ENCODE measurements around the gene OPTC. TPM values are rescaled to one million over a fixed set of nuclear protein-coding genes. Genes with fewer than 3 reads are reported as not detected.

The OPTC gene
- total RNA-seq, 3 donors from 2014 or later (not counting 1 experiment from before 2014, with no cell fraction given), result not detected

DNA sequence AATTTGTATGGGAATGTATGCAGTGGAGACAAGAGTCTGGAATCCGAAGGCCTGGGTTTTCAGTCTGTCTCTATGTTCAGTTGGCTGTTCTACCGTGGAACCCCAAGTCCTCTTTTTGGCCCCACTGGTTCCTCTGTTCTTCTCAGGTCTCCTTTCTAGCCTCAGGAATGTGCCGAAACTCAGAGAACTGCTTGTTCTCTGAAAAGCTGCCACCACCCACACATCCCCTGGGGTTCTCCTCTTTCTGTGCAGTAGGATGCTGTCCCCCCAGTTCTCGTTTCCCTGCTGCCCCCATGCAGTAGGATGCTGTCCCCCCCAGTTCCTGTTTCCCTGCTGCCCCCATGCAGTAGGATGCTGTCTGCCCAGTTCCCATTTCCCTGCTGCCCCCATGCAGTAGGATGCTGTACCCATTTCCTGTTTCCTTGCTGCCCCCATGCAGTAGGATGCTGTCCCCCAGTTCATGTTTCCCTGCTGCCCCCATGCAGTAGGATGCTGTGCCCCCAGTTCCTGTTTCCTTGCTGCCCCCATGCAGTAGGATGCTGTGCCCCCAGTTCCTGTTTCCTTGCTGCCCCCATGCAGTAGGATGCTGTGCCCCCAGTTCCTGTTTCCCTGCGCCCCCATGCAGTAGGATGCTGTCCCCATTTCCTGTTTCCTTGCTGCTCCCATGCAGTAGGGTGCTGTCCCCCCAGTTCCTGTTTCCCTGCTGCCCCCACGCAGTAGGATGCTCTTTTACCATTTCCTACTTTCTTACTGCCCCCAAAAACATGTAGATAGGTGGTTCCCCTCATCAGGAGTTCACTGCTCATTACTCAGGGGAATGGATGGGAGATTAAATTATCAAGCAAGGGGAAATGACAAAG is 35.3 kb downstream of the OPTC start:
- no peaks in the 10 kb centered on the region for H3K4me1 ChIP-seq (ENCODE audit: control insufficient read depth, insufficient read depth, low read length)
- H3K4me3 Mint-ChIP-seq, result no peak overlapping the region
- H3K36me3 ChIP-seq (ENCODE audit: control insufficient read depth, insufficient read depth, low read length), result no peaks in the 10 kb centered on the region
- no peaks in the 10 kb centered on the region for H3K9me3 Mint-ChIP-seq
- ATAC-seq (no peak), DNase-seq (no peak)
- intact Hi-C loops (cut with micrococcal nuclease), result no loop called here
- TF ChIP-seq, protein P1, sequence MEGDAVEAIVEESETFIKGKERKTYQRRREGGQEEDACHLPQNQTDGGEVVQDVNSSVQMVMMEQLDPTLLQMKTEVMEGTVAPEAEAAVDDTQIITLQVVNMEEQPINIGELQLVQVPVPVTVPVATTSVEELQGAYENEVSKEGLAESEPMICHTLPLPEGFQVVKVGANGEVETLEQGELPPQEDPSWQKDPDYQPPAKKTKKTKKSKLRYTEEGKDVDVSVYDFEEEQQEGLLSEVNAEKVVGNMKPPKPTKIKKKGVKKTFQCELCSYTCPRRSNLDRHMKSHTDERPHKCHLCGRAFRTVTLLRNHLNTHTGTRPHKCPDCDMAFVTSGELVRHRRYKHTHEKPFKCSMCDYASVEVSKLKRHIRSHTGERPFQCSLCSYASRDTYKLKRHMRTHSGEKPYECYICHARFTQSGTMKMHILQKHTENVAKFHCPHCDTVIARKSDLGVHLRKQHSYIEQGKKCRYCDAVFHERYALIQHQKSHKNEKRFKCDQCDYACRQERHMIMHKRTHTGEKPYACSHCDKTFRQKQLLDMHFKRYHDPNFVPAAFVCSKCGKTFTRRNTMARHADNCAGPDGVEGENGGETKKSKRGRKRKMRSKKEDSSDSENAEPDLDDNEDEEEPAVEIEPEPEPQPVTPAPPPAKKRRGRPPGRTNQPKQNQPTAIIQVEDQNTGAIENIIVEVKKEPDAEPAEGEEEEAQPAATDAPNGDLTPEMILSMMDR (IDR thresholded peaks at IDR 0.05), result no peak
- H3K27me3 Mint-ChIP-seq (ENCODE audit: low read depth in 2 of 2), result no peaks in the 10 kb centered on the region
- no peaks in the 10 kb centered on the region for H3K9me3 ChIP-seq (ENCODE audit: control insufficient read depth, insufficient read depth, low read length)
- peaks cover 0 to 4% of the 10 kb centered on the region in 2 donors for H3K4me1 Mint-ChIP-seq
- no peaks in the 10 kb centered on the region for H3K36me3 Mint-ChIP-seq
- no peaks in the 10 kb centered on the region for H3K27me3 ChIP-seq (ENCODE audit: control insufficient read depth, insufficient read depth, low read length)
- no peak overlapping the region for H3K27ac ChIP-seq (ENCODE audit: low read length)
- WGBS (ENCODE audit: insufficient coverage), result 47% methylated on average over 5 of the region's 6 CpGs
- H3K4me3 ChIP-seq (ENCODE audit: low read length), result no peak overlapping the region
- no peak overlapping the region for H3K27ac Mint-ChIP-seq

DNA sequence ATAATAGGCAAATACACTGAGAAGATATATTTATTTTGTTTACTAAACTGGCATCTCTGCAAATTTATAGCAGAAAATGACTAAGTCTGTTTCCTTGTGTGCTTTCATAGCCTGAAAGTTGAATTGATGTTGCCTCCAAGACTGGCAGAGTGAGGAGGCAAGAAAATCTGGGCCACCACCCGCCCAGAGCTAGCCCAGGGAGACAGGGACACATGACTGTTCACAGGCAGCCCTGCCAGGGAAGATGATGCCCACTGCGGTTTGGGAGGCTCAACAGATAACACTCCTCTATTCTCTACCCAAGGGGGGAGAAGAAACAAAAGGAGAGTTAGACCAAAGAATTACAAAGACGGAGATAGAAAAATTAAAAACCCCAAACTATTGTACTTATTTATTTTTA is 37.1 kb downstream of the OPTC start:
- TF ChIP-seq, protein P1 (IDR thresholded peaks at IDR 0.05), result no peak
- Mint-ChIP-seq H3K27me3 (ENCODE audit: low read depth in 2 of 2) (no peaks in the 10 kb centered on the region), H3K4me1 (peaks cover 0 to 4% of the 10 kb centered on the region in 2 donors), H3K27ac (no peak overlapping the region), H3K4me3 (no peak overlapping the region), H3K36me3 (no peaks in the 10 kb centered on the region), H3K9me3 (no peaks in the 10 kb centered on the region)
- H3K36me3 ChIP-seq (ENCODE audit: control insufficient read depth, insufficient read depth, low read length), result no peaks in the 10 kb centered on the region
- H3K27ac ChIP-seq (ENCODE audit: low read length), result no peak overlapping the region
- H3K9me3 ChIP-seq (ENCODE audit: control insufficient read depth, insufficient read depth, low read length), result no peaks in the 10 kb centered on the region
- no peaks in the 10 kb centered on the region for H3K27me3 ChIP-seq (ENCODE audit: control insufficient read depth, insufficient read depth, low read length)
- 93% methylated on average over 1 of the region's 3 CpGs for WGBS (ENCODE audit: insufficient coverage)
- no peaks in the 10 kb centered on the region for H3K4me1 ChIP-seq (ENCODE audit: control insufficient read depth, insufficient read depth, low read length)
- ATAC-seq (no peak), DNase-seq (no peak)
- no peak overlapping the region for H3K4me3 ChIP-seq (ENCODE audit: low read length)
- intact Hi-C loops (cut with micrococcal nuclease), result no loop called here

DNA sequence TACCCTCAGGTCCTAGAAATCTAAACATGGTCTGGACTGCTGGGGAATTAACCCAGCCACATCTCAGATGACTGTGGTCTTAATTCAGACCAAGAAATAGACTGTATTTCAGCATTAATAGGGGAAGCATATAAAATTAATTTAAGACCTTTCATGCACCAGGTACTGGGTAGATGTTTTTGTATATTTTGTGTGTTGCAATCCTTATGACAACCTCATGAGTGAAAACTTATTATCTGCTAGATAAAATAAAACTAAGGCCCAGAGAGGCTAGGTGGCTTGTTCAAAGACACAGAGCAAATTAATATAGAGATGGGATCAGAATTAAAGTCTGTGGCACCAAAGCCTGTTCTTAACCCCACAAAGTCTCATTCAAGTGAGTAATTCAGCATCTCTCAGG is 40.1 kb downstream of the OPTC start:
- H3K27ac ChIP-seq (ENCODE audit: low read length), result no peak overlapping the region
- H3K27me3 Mint-ChIP-seq (ENCODE audit: low read depth in 2 of 2), result peaks cover 0 to 2% of the 10 kb centered on the region in 2 donors
- intact Hi-C loops (cut with micrococcal nuclease), result no loop called here
- no peak overlapping the region for H3K4me3 Mint-ChIP-seq
- no peaks in the 10 kb centered on the region for H3K9me3 ChIP-seq (ENCODE audit: control insufficient read depth, insufficient read depth, low read length)
- ATAC-seq (no peak), DNase-seq (no peak)
- H3K27ac Mint-ChIP-seq, result no peak overlapping the region
- H3K36me3 Mint-ChIP-seq, result no peaks in the 10 kb centered on the region
- H3K4me1 Mint-ChIP-seq, result peaks cover 0 to 4% of the 10 kb centered on the region in 2 donors
- no peaks in the 10 kb centered on the region for H3K4me1 ChIP-seq (ENCODE audit: control insufficient read depth, insufficient read depth, low read length)
- no peaks in the 10 kb centered on the region for H3K9me3 Mint-ChIP-seq
- H3K4me3 ChIP-seq (ENCODE audit: low read length), result no peak overlapping the region
- no peaks in the 10 kb centered on the region for H3K27me3 ChIP-seq (ENCODE audit: control insufficient read depth, insufficient read depth, low read length)
- TF ChIP-seq, protein P1 (IDR thresholded peaks at IDR 0.05), result no peak
- no peaks in the 10 kb centered on the region for H3K36me3 ChIP-seq (ENCODE audit: control insufficient read depth, insufficient read depth, low read length)

DNA sequence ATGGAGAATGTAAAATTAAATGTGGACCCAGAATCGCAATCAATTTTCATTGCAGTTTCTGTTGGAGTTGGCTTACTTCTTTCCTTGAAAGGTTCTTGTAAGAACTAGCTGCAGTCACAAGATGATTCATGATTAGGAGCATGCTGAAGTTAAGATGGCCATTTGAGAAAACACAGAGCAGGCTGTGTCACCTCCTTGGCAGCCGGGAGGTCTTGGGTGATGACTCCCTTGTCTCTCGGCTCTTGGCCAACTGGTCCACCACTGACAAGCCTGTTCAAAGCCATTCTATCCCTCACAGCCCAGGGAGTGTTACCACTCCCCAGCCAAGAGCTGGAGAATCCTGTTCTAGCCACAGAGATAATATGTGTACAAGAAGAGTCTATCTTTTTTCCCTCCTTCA is 40.6 kb downstream of the OPTC start:
- 93% methylated on average over 3 of the region's 3 CpGs for WGBS (ENCODE audit: insufficient coverage)

More for the DNA sequence above, 40.6 kb downstream of the OPTC start:
- H3K27ac ChIP-seq (ENCODE audit: low read length), result no peak overlapping the region
- no peaks in the 10 kb centered on the region for H3K36me3 ChIP-seq (ENCODE audit: control insufficient read depth, insufficient read depth, low read length)
- H3K4me3 ChIP-seq (ENCODE audit: low read length), result no peak overlapping the region
- no peak for ATAC-seq
- H3K4me1 Mint-ChIP-seq, result peaks cover 0 to 2% of the 10 kb centered on the region in 2 donors
- peaks cover 0 to 2% of the 10 kb centered on the region in 2 donors for H3K27me3 Mint-ChIP-seq (ENCODE audit: low read depth in 2 of 2)
- DNase-seq, result no peak
- H3K27ac Mint-ChIP-seq, result no peak overlapping the region
- no peaks in the 10 kb centered on the region for H3K27me3 ChIP-seq (ENCODE audit: control insufficient read depth, insufficient read depth, low read length)
- no peaks in the 10 kb centered on the region for H3K36me3 Mint-ChIP-seq
- intact Hi-C loops (cut with micrococcal nuclease), result no loop called here
- TF ChIP-seq, protein P1 (IDR thresholded peaks at IDR 0.05), result no peak
- H3K4me1 ChIP-seq (ENCODE audit: control insufficient read depth, insufficient read depth, low read length), result no peaks in the 10 kb centered on the region
- no peak overlapping the region for H3K4me3 Mint-ChIP-seq
- no peaks in the 10 kb centered on the region for H3K9me3 Mint-ChIP-seq
- H3K9me3 ChIP-seq (ENCODE audit: control insufficient read depth, insufficient read depth, low read length), result no peaks in the 10 kb centered on the region
